DOHH2 (cell line): ENCODE results near the gene MGLL.

Experiments used
- EZH2phosphoT487 ChIP-seq: fragments of 200-600 bp; sonication (generic); IDR thresholded peaks from 2 replicates; pipeline ENCODE4 v1.6.1; 2017; ENCODE audit warnings: borderline replicate concordance, mild to moderate bottlenecking, antibody characterized with exemption, low read length, moderate library complexity, mixed read lengths
- TF ChIP-seq, protein P1 (sequence below): fragments of 200-600 bp; sonication (generic); IDR thresholded peaks from one replicate; pipeline ENCODE4 v1.5.1; 2014; ENCODE audit warnings: antibody characterized with exemption, mild to moderate bottlenecking, low read depth, low read length; ENCODE audit not compliant: poor library complexity, severe bottlenecking

DNA sequence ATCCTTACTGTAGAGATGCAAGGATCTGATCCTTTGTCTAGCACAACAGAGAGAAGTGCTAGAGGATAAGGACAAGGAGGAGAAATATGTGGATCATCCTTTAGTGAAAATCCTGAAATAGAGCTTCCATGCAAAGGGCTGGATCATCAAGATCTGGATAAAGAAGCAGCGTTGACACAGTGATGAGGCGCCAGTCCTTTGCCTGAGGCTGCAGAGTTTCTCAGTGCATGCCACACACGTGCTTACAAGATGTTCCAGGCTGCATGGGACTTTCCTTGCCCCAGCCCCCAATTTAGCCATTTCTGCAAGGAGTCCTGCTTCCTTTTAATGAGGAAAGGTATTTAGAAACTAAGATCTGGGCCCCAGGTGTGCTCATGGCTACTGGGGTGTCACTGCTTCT is 156.7 kb downstream of the MGLL start:
- TF ChIP-seq, protein P1, sequence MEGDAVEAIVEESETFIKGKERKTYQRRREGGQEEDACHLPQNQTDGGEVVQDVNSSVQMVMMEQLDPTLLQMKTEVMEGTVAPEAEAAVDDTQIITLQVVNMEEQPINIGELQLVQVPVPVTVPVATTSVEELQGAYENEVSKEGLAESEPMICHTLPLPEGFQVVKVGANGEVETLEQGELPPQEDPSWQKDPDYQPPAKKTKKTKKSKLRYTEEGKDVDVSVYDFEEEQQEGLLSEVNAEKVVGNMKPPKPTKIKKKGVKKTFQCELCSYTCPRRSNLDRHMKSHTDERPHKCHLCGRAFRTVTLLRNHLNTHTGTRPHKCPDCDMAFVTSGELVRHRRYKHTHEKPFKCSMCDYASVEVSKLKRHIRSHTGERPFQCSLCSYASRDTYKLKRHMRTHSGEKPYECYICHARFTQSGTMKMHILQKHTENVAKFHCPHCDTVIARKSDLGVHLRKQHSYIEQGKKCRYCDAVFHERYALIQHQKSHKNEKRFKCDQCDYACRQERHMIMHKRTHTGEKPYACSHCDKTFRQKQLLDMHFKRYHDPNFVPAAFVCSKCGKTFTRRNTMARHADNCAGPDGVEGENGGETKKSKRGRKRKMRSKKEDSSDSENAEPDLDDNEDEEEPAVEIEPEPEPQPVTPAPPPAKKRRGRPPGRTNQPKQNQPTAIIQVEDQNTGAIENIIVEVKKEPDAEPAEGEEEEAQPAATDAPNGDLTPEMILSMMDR = no peak
- TF ChIP-seq EZH2phosphoT487 = no peak
